Fibroblast of skin of back (primary cell): ENCODE results near the gene PRRT1B.

Experiments used
- DNase-seq: peaks from one replicate; pipeline ENCODE4 v3.0.0-alpha.2; 2013

Gene PRRT1B

GRCh38 chr9:131597246-131597645 lies 51.9 kb downstream of the PRRT1B start:
- no peak for DNase-seq

DNA sequence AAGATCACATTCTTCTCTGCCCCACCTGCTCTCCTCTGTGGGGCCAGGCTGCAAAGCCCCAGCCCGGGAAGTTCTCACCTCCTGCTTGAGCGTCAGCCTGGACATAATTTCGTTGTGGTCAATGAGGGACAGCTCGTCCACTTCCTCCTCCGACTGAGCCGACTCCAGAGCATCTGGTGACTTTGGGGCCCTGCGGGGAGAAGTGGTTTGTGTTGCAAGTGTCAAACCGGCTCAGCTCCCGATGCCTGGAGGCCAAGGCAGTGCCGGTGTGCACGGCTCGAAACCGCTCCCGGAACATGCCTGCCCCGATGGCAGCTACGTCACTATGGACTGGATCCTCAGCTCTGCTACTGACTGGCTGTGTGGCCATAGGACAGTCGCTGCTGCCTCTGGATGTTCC lies 52.8 kb downstream of the PRRT1B start:
- no peak for DNase-seq

GRCh38 chr9:131601683-131602181 lies 56.4 kb downstream of the PRRT1B start:
- no peak for DNase-seq

DNA sequence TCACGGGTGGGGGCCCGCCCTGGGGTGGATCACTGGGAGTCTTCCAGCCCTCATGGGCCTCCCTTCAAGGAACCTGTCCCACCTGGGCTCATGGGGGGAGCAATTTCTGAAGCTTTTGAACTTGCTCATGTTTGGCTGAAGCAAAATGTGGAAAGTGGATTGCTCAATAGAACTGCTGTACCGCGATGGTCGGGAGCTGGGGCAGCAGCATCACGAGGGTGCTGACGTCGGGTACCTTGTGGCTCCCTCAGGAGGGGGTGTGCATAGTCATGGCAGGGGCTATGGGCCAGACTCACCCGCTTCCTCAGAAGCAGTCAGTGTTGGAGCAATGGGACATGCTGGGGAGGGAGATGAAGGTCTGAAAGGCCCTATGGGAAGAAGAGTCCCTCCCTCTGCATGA lies 57.9 kb downstream of the PRRT1B start:
- no peak for DNase-seq

- DNase-seq: no peak
Measured at GRCh38 chr9:131603711-131604439, 58.6 kb downstream of the PRRT1B start.

DNA sequence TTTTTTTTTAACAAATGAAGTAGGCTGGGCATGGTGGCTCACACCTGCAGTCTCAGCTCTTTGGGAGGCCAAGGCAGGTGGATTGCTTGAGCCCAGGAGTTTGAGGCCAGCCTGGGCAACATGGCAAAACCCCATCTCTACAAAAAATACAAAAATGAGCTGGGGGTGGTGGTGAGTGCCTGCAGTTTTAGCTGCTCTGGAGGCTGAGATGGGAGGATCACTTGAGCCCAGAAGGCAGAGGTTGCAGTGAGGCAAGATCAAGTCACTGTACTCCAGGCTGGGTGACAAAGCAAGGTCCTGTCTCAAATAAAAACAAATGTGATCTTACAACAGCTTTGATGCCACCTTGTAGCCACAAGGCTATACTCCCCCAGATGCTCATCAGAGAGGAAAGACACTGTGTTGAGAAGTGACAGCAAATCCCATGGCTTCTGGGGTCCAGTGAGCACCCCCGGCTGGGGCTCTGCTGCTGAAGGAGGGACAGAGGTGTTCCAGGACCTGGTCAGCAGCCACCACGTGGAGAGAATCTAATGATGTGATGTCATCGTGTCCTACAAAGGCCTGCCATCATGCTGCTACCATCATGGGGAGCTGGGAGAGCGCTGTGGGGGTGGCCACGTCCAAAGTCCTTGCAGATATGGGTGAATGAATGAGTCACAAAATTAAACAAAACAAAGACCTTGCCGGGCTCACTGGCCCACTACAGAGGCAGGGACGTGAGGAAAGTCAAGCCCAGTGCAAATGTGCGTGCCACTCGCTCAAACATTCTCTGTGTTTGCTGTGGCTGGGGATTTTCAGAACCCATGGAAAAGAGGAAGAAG lies 60.7 kb downstream of the PRRT1B start:
- DNase-seq: peak; percentile 43

GRCh38 chr9:131606896-131607567 lies 61.7 kb downstream of the PRRT1B start:
- DNase-seq: no peak

GRCh38 chr9:131607591-131607990 lies 62.3 kb downstream of the PRRT1B start:
- DNase-seq: no peak

GRCh38 chr9:131608493-131609037 lies 63.2 kb downstream of the PRRT1B start:
- DNase-seq: peak; percentile 94
